Measurements from ENCODE around the gene EPHA2.
A peak's percentile ranks its signal among the peaks of the same experiment; 100 is the strongest.

EPHA2 gene

DNA sequence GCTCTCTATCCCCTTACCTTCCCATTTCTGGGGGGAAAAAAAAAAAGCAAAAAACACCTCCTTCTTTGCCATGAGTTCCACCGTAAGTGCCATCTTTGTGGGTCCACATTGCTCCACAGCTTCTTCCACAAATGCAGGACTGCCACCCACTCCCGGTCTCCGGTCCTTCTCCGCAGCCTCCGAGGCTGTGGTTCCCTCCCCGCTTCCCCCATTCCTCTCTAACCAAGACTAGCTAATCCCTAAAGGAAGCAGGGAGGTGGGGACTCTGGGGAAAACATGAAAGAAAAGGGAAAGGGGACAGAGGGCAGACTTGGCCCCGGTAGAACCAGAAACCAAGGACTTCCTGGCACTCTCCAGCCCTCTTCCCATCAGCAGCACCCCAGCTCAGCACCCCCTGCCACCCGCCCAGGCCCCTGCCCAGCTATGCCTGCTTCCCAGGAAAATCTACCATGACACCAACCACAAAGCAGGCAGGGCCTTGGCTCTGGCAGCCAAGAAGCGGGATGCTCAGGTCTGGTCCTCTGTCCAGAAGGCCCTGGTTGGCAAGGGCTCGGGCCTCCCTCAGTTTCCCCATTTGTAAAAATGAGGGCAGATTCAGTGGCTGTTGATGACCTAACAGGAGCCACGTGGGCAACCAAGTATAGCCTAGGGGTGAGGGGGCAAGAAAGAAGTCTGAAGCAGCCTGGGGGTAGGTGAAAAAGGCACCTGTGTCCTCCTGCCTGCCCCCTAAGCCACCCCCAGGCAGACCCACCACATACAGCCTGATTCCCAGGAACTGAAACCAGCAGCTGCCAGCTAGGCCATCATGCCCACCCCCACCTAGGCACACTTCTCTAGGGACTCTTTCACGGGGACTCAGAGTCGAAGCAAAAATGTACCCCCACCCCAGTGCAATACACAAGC is 2.5 kb downstream of the EPHA2 start:
- TF ChIP-seq POLR2A (IDR thresholded peaks at IDR 0.05; ENCODE audit: extremely low read depth, insufficient read length) (no peak), MYC (IDR thresholded peaks at IDR 0.05; ENCODE audit: low read depth, low read length) (no peak)
- TF ChIP-seq, protein P1, sequence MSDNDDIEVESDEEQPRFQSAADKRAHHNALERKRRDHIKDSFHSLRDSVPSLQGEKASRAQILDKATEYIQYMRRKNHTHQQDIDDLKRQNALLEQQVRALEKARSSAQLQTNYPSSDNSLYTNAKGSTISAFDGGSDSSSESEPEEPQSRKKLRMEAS (IDR thresholded peaks at IDR 0.05; ENCODE audit: low read depth, low read length): no peak
- TF ChIP-seq, protein P2, sequence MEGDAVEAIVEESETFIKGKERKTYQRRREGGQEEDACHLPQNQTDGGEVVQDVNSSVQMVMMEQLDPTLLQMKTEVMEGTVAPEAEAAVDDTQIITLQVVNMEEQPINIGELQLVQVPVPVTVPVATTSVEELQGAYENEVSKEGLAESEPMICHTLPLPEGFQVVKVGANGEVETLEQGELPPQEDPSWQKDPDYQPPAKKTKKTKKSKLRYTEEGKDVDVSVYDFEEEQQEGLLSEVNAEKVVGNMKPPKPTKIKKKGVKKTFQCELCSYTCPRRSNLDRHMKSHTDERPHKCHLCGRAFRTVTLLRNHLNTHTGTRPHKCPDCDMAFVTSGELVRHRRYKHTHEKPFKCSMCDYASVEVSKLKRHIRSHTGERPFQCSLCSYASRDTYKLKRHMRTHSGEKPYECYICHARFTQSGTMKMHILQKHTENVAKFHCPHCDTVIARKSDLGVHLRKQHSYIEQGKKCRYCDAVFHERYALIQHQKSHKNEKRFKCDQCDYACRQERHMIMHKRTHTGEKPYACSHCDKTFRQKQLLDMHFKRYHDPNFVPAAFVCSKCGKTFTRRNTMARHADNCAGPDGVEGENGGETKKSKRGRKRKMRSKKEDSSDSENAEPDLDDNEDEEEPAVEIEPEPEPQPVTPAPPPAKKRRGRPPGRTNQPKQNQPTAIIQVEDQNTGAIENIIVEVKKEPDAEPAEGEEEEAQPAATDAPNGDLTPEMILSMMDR (IDR thresholded peaks at IDR 0.05; ENCODE audit: low read depth, low read length): no peak
- H3K4me3 ChIP-seq (ENCODE audit: low read depth, low read length): no peak overlapping the region

DNA sequence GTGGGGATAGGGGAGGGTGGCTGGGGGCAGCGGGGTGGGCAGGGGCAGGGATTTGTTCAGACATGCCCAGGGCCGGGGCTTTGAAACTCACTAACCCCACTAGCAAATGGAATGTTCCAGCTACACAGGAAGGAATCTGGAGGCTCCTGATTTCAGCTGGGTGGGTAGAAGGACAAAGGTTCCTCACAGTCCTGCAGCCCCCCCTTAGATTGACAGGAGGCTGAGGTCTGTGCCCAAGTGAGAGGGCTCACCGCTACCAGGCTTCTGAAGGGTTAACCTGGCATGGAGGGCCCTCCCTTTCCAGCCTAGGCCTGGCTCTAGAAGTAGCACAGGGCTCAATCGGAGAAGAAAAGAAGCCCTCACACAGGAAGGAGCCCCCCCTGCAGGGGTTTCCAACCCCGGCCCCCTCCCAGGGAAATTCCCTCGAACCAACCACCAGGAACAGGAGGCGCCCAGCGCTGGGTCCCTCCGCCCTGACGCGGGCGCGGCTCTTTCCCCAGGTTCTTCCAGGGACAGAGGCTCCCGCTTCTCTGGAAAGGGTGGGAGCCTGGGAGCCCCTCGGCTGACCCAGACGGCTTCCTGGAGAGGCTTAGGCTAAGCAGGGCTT is 3.3 kb downstream of the EPHA2 start:
- no peak for DNase-seq (ENCODE audit: low read depth)
- H3K4me3 ChIP-seq (ENCODE audit: low read depth, low read length): no peak overlapping the region

More for the DNA sequence above, 2.5 kb downstream of the EPHA2 start:
- no peak for DNase-seq (ENCODE audit: low read depth)

DNA sequence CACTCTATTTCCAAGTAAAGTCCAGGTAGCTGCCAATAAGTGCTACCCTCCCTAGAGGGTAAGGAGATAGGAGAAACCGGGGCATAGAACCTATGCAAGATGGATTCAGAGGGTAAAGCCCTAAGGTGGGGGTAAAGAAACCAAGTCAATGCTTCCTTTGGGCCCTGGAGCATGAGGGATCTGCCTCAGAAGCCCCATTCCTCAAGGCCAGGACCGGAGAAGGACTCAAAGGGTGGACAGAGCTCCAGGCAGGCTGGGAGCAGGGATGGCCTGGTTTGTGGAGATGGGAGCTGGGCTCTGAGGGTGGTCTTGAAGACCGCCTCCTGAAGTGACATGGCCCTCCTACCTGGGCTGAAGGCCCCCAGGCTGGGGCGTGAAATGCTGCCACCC is 3.9 kb downstream of the EPHA2 start:
- no peak for DNase-seq (ENCODE audit: low read depth)
- TF ChIP-seq, protein P2 (IDR thresholded peaks at IDR 0.05; ENCODE audit: low read depth, low read length): no peak
- TF ChIP-seq POLR2A (IDR thresholded peaks at IDR 0.05; ENCODE audit: extremely low read depth, insufficient read length) (no peak), MYC (IDR thresholded peaks at IDR 0.05; ENCODE audit: low read depth, low read length) (no peak)
- TF ChIP-seq, protein P1 (IDR thresholded peaks at IDR 0.05; ENCODE audit: low read depth, low read length): no peak
- H3K4me3 ChIP-seq (ENCODE audit: low read depth, low read length): no peak overlapping the region

More for the DNA sequence above, 3.3 kb downstream of the EPHA2 start:
- no peak for TF ChIP-seq MYC (IDR thresholded peaks at IDR 0.05; ENCODE audit: low read depth, low read length)
- TF ChIP-seq, protein P1 (IDR thresholded peaks at IDR 0.05; ENCODE audit: low read depth, low read length): no peak
- TF ChIP-seq, protein P2 (IDR thresholded peaks at IDR 0.05; ENCODE audit: low read depth, low read length): no peak
- no peak for TF ChIP-seq POLR2A (IDR thresholded peaks at IDR 0.05; ENCODE audit: extremely low read depth, insufficient read length)

DNA sequence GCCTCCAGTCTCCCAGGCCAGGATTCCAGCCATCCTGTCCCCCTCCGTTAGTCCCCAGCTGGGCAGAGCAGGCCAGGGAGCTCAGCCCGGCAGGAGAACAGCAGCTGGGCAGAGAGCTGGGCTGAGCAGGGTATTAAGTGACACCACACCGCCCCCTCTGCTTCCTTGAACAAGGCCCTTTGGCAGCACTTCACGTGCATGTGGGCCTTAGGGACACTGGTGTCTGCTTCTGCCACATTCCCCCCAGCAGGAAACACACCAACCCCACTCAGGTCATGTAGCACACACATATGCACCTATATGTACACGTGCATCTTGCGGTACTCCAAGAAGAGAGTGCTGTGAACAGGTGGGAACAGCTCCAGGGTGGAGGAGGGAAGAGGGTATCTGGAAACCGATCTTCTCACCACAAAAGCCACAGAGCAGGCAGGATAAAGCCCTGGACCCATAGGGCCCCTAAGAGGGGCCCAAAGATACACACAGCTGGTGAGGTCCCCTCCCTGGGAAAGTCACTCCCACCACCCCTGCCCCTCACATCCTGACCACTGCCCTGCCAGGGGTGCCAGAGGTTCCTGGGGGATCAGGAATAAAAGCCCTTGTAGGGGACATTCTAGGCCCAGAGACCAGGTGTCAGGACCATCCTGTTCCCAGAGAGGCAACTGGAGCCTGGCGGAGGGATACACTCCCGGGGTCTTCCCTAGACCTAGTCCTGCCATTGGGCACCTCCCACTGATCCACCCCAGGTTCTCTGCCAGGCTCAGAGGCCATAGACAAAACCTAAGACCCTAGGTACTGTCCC is 4.5 kb downstream of the EPHA2 start:
- peak; percentile 66 for DNase-seq (ENCODE audit: low read depth)
- H3K4me3 ChIP-seq (ENCODE audit: low read depth, low read length): no peak overlapping the region

DNA sequence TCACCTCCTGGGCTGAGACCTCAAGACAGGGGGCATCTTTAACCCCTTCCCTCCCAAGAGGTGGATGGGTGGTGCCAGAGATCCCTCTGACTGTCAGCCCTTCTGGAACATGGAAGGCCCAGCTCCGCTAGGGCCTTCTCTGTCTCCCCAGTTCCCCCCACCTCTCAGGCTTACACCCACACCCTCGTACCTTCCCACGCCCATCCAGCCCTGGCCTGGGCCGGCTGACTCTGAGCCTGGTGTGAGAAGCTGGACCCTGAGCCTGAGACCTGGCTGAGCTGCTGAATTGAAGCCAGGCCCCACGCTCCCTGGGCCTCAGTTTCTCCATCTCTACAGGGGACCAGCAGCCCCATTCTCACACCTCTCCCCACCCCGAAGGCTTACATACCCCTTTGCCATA is 5.4 kb downstream of the EPHA2 start:
- no peak overlapping the region for H3K4me3 ChIP-seq (ENCODE audit: low read depth, low read length)
- no peak for DNase-seq (ENCODE audit: low read depth)
- TF ChIP-seq, protein P1 (IDR thresholded peaks at IDR 0.05; ENCODE audit: low read depth, low read length): no peak
- no peak for TF ChIP-seq POLR2A (IDR thresholded peaks at IDR 0.05; ENCODE audit: extremely low read depth, insufficient read length)
- TF ChIP-seq, protein P2 (IDR thresholded peaks at IDR 0.05; ENCODE audit: low read depth, low read length): no peak
- no peak for TF ChIP-seq MYC (IDR thresholded peaks at IDR 0.05; ENCODE audit: low read depth, low read length)

More for the DNA sequence above, 4.5 kb downstream of the EPHA2 start:
- TF ChIP-seq POLR2A (IDR thresholded peaks at IDR 0.05; ENCODE audit: extremely low read depth, insufficient read length) (no peak), MYC (IDR thresholded peaks at IDR 0.05; ENCODE audit: low read depth, low read length) (no peak)
- TF ChIP-seq, protein P1 (IDR thresholded peaks at IDR 0.05; ENCODE audit: low read depth, low read length): peak; percentile 28; the same call in 1 of the 2 replicates
